HepG2 (cell line): ENCODE measurements around the gene S100A9. TPM values are rescaled to one million over a fixed set of nuclear protein-coding genes. Genes with fewer than 3 reads are reported as not detected.

Experiments used
- ATAC-seq: fragments of 200-7000 bp; cut with Tn5 transposase; 3 replicates; pipeline ENCODE4 v1.9.1; 2020; ENCODE audit warnings: mild to moderate bottlenecking, moderate library complexity
- BruUV-seq: library from RNA; stranded (reverse); fragments of 400-500 nt; replicated peaks from 2 replicates; lab custom pipeline; 2021; lab: Mats Ljungman, UMichigan
- CTCF ChIA-PET: fragments of 300-600 bp; formaldehyde crosslinking; extraction: SDS; loops from one replicate; lab custom pipeline; 2021; ENCODE audit warnings: low total read pairs, inconsistent platforms, low intra/inter-chr PET ratio; lab: Yijun Ruan, JAX
- POLR2A ChIA-PET: fragments of 350-600 bp; sonication (Branson Sonifier 250); formaldehyde crosslinking; loops from one replicate; lab custom pipeline; 2020; ENCODE audit warnings: antibody characterized with exemption, inconsistent platforms; lab: Yijun Ruan, JAX
- DNase-seq: peaks from one replicate; pipeline ENCODE4 v3.0.0-alpha.2; 2015; ENCODE audit warnings: low spot score
- FAIRE-seq: peaks from 3 replicates; lab custom pipeline; 2011; peaks lifted over from hg19 to GRCh38; lab: Jason Lieb, UNC
- H2AFZ ChIP-seq: one replicate; pipeline ENCODE4 v1.6.1; 2011; ENCODE audit warnings: low read length, inconsistent platforms
- H3K27ac ChIP-seq: fragments of 300-600 bp; 3 replicates; pipeline ENCODE4 v1.8.0; 2011; ENCODE audit warnings: mixed run types, mild to moderate bottlenecking, mixed read lengths, low read length, inconsistent platforms; ENCODE audit not compliant: insufficient read depth; ENCODE audit errors: extremely low read length
- H3K27me3 ChIP-seq, 2 experiments: fragments of 200-600 bp in 1 of 2; 2 replicates in 1 of 2; 3 replicates in 1 of 2; pipeline versions ENCODE4 v1.6.0 to v1.8.0; 2011; ENCODE audit warnings: low read length in 2 of 2, mild to moderate bottlenecking in 2 of 2, moderate library complexity in 2 of 2, inconsistent platforms in 1 of 2; ENCODE audit not compliant: insufficient read depth in 2 of 2, control insufficient read depth in 1 of 2
- H3K36me3 ChIP-seq, 2 experiments: fragments of 200-600 bp in 1 of 2; replicated peaks in 1 of 2; 2 replicates in 1 of 2; 3 replicates in 1 of 2; pipeline versions ENCODE4 v1.5.1 to v1.8.0; 2011; ENCODE audit warnings: low read length in 2 of 2, inconsistent platforms in 1 of 2; ENCODE audit not compliant: insufficient read depth in 2 of 2, control insufficient read depth in 1 of 2
- H3K4me1 ChIP-seq: 2 replicates; pipeline ENCODE4 v1.5.1; 2012; ENCODE audit warnings: low read length, inconsistent platforms; ENCODE audit not compliant: insufficient read depth
- H3K4me2 ChIP-seq: 2 replicates; pipeline ENCODE4 v1.6.0; 2011; ENCODE audit warnings: low read depth, low read length, inconsistent platforms
- H3K4me3 ChIP-seq, 3 experiments: fragments of 200-600 bp in 1 of 3; sonication (generic), shearing (Covaris generic) in 1 of 3; replicated peaks in 1 of 3; 2 replicates each; pipeline ENCODE4 v1.5.1; 2011 to 2016; ENCODE audit warnings: low read length in 3 of 3, inconsistent platforms in 2 of 3, low read depth in 2 of 3, mild to moderate bottlenecking in 2 of 3, control low read depth in 1 of 3, mixed read lengths in 1 of 3; ENCODE audit not compliant: insufficient read depth in 1 of 3
- H3K79me2 ChIP-seq: one replicate; pipeline ENCODE4 v1.6.1; 2011; ENCODE audit warnings: low read length, inconsistent platforms; ENCODE audit not compliant: insufficient read depth
- H3K9ac ChIP-seq: 2 replicates; pipeline ENCODE4 v1.6.0; 2011; ENCODE audit warnings: mild to moderate bottlenecking, low read depth, low read length, inconsistent platforms; ENCODE audit not compliant: insufficient read depth
- H3K9me3 ChIP-seq: 2 replicates; pipeline ENCODE4 v1.5.1; 2012; ENCODE audit warnings: mild to moderate bottlenecking, low read length
- H4K20me1 ChIP-seq: 2 replicates; pipeline ENCODE4 v1.6.0; 2011; ENCODE audit warnings: inconsistent platforms, mild to moderate bottlenecking, low read length, moderate library complexity; ENCODE audit not compliant: insufficient read depth
- FOXA3 ChIP-seq: IDR thresholded peaks from 2 replicates; pipeline ENCODE4 v1.6.1; 2016; ENCODE audit warnings: missing genetic modification reagents, missing compliant biosample characterization
- GPN1 ChIP-seq: sonication (generic); formaldehyde crosslinking; IDR thresholded peaks from 2 replicates; pipeline ENCODE4 v1.5.1; 2020; ENCODE audit warnings: missing genetic modification reagents, borderline replicate concordance
- MIER2 ChIP-seq: IDR thresholded peaks from 2 replicates; pipeline ENCODE4 v1.6.1; 2016; ENCODE audit warnings: missing biosample characterization, missing genetic modification reagents
- TBL1XR1 ChIP-seq: fragments of 150-350 bp; IDR thresholded peaks from 2 replicates; pipeline ENCODE4 v1.6.1; 2014; ENCODE audit warnings: borderline replicate concordance, low read length; ENCODE audit not compliant: partially characterized antibody
- ZNF34 ChIP-seq: sonication (generic); formaldehyde crosslinking; IDR thresholded peaks from 2 replicates; pipeline ENCODE4 v1.4.0; 2020; ENCODE audit warnings: mild to moderate bottlenecking, missing genetic modification reagents, borderline replicate concordance
- ZNF567 ChIP-seq: sonication (generic); formaldehyde crosslinking; IDR thresholded peaks from 2 replicates; pipeline ENCODE4 v1.8.1; 2023; ENCODE audit warnings: mild to moderate bottlenecking, missing genetic modification reagents, borderline replicate concordance
- ZSCAN9 ChIP-seq: IDR thresholded peaks from 2 replicates; pipeline ENCODE4 v1.6.1; 2016; ENCODE audit warnings: borderline replicate concordance
- ZXDC ChIP-seq: sonication (generic); formaldehyde crosslinking; IDR thresholded peaks from 2 replicates; pipeline ENCODE4 v1.5.0; 2020; ENCODE audit warnings: mild to moderate bottlenecking, missing genetic modification reagents
- WGBS: methylation state at CpG from one replicate; pipeline ENCODE4 v1.1.6; 2017; ENCODE audit warnings: low lambda C conversion rate; 5-methylcytosine and 5-hydroxymethylcytosine counted together
- in situ Hi-C: cut with HindIII; loops from 2 replicates; pipeline ENCODE4 v1.10.0; 2017; ENCODE audit warnings: low pct_unique_long_range_greater_than_20kb; ENCODE audit not compliant: extremely low pct_ligation_motif_present
- intact Hi-C: fragments of 100-400 bp; cut with micrococcal nuclease; formaldehyde crosslinking; loops from one replicate; pipeline ENCODE4 v1.10.0; 2022; ENCODE audit not compliant: unreplicated experiment
- polyA plus RNA-seq, 8 experiments: library from polyadenylated mRNA; depleted of rRNA in 3 of 8; stranded (reverse) in 7 of 8; unstranded in 1 of 8; fragments of >200 nt; fragmentation: Illumina TruSeq in 4 of 8; extraction: Trizol in 4 of 8; gene quantifications; 2 replicates each; pipeline versions ENCODE4 v1.2.1 to v1.2.3, GENCODE V29; 2011 to 2016; ENCODE audit warnings: low read depth in 4 of 8, missing spikeins in 1 of 8, mixed read lengths in 1 of 8; ENCODE audit not compliant: insufficient read depth in 1 of 8
- total RNA-seq, 5 experiments: library from RNA; depleted of rRNA; stranded (reverse); fragments of >200 nt; fragmentation: Illumina TruSeq; extraction: Trizol; gene quantifications; 2 replicates each; pipeline ENCODE4 v1.2.3, GENCODE V29; 2016; ENCODE audit warnings: low read depth in 1 of 5
- TF ChIP-seq, protein P1 (sequence below), 2 experiments: fragments of 450-650 bp in 1 of 2; sonication (generic) in 1 of 2; formaldehyde crosslinking; IDR thresholded peaks; 2 replicates each; pipeline versions ENCODE4 v1.5.0 to v1.8.0; 2020 to 2022; ENCODE audit warnings: mild to moderate bottlenecking in 1 of 2, missing genetic modification reagents in 1 of 2
- TF ChIP-seq, protein P2 (sequence below): sonication (generic); IDR thresholded peaks from 2 replicates; pipeline ENCODE4 v1.6.1; 2016; ENCODE audit warnings: low read depth, borderline replicate concordance
- TF ChIP-seq, protein P3 (sequence below): sonication (generic); formaldehyde crosslinking; IDR thresholded peaks from 2 replicates; pipeline ENCODE4 v1.4.0; 2020; ENCODE audit warnings: missing genetic modification reagents

S100A9 gene
- total and polyA plus RNA-seq, 2 of the 13 experiments (the other 11 are each of a cell fraction or from before 2014, with no cell fraction given), result 0.31 to 0.69 TPM

GRCh38 chr1:153309441-153309840, 48.2 kb upstream of the S100A9 start:
- TF ChIP-seq, protein P1, sequence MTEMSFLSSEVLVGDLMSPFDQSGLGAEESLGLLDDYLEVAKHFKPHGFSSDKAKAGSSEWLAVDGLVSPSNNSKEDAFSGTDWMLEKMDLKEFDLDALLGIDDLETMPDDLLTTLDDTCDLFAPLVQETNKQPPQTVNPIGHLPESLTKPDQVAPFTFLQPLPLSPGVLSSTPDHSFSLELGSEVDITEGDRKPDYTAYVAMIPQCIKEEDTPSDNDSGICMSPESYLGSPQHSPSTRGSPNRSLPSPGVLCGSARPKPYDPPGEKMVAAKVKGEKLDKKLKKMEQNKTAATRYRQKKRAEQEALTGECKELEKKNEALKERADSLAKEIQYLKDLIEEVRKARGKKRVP (CRISPR knock-in tag; IDR thresholded peaks at IDR 0.05), result no peak
- TF ChIP-seq GPN1 (CRISPR knock-in tag), result no peak
- TF ChIP-seq, protein P2, sequence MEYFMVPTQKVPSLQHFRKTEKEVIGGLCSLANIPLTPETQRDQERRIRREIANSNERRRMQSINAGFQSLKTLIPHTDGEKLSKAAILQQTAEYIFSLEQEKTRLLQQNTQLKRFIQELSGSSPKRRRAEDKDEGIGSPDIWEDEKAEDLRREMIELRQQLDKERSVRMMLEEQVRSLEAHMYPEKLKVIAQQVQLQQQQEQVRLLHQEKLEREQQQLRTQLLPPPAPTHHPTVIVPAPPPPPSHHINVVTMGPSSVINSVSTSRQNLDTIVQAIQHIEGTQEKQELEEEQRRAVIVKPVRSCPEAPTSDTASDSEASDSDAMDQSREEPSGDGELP, result no peak
- no peak for TF ChIP-seq FOXA3 (CRISPR knock-in tag)
- TF ChIP-seq, protein P3, sequence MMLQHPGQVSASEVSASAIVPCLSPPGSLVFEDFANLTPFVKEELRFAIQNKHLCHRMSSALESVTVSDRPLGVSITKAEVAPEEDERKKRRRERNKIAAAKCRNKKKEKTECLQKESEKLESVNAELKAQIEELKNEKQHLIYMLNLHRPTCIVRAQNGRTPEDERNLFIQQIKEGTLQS (CRISPR knock-in tag), result no peak
- no peak for TF ChIP-seq MIER2 (CRISPR knock-in tag)
- no peak for TF ChIP-seq ZNF567
- no peak for TF ChIP-seq TBL1XR1
- no peak for TF ChIP-seq ZNF34
- TF ChIP-seq ZXDC (CRISPR knock-in tag), result no peak
- TF ChIP-seq ZSCAN9, result no peak
- TF ChIP-seq, all 625 proteins: peak for 0
- ChIA-PET POLR2A (no interaction called here), CTCF (no interaction called here)
- intact Hi-C loops (no loop called here), in situ Hi-C loops (no loop called here)
- H2AFZ ChIP-seq, result no peak overlapping the region
- no peaks in the 10 kb centered on the region for H4K20me1 ChIP-seq
- H3K27ac ChIP-seq, result no peak overlapping the region
- peaks cover 2 to 11% of the 10 kb centered on the region in 2 experiments; a peak in 4 of 5 replicates for H3K27me3 ChIP-seq
- no peak for DNase-seq
- ATAC-seq, result no peak
- H3K4me2 ChIP-seq, result no peak overlapping the region
- WGBS, result no CpG with 5 or more reads among the region's 2 CpGs
- H3K79me2 ChIP-seq, result no peaks in the 10 kb centered on the region
- H3K4me3 ChIP-seq, result no peak overlapping the region
- no peaks in the 10 kb centered on the region for H3K9me3 ChIP-seq
- no peaks in the 10 kb centered on the region for H3K36me3 ChIP-seq
- FAIRE-seq, result no peak
- no peak overlapping the region for H3K9ac ChIP-seq
- H3K4me1 ChIP-seq, result no peaks in the 10 kb centered on the region
- no TSS peak for BruUV-seq
